NOMO-1 (cell line): ENCODE measurements around the gene CCDC188.

ENCODE experiments used
- DNase-seq, 2 experiments: peaks; one replicate each; lab custom pipeline; 2025; ENCODE audit not compliant: unreplicated experiment in 2 of 2; lab: John Stamatoyannopoulos, UW

The CCDC188 gene

GRCh38 chr22:20150381-20151275, at the start of gene CCDC188:
Gene CCDC188 (minus strand): TSS chr22:20151055. CDS start chr22:20150986, 69 bp downstream.
- no peak for DNase-seq

- DNase-seq, result no peak
These were observed 49.1 kb upstream of the CCDC188 start for GRCh38 chr22:20199906-20200305.

GRCh38 chr22:20199413-20199842, 48.6 kb upstream of the CCDC188 start:
- DNase-seq, result no peak

GRCh38 chr22:20198557-20199319, 47.9 kb upstream of the CCDC188 start:
- DNase-seq, result no peak

- no peak for DNase-seq
These were observed 46.7 kb upstream of the CCDC188 start for GRCh38 chr22:20197407-20198030.

GRCh38 chr22:20196094-20196842, 45.4 kb upstream of the CCDC188 start:
- no peak for DNase-seq

GRCh38 chr22:20194681-20195593, 44.1 kb upstream of the CCDC188 start:
- no peak for DNase-seq

- no peak for DNase-seq
These were observed 43.1 kb upstream of the CCDC188 start for GRCh38 chr22:20193761-20194494.

- no peak for DNase-seq
These were observed 42.3 kb upstream of the CCDC188 start for GRCh38 chr22:20192972-20193760.

GRCh38 chr22:20192293-20192971, 41.6 kb upstream of the CCDC188 start:
- DNase-seq, result no peak

- no peak for DNase-seq
These were observed 40.9 kb upstream of the CCDC188 start for GRCh38 chr22:20191803-20192202.

GRCh38 chr22:20191000-20191515, 40.2 kb upstream of the CCDC188 start:
- DNase-seq, result no peak

- no peak for DNase-seq
These were observed 37.7 kb upstream of the CCDC188 start for GRCh38 chr22:20188567-20188877.

GRCh38 chr22:20187777-20188566, 37.1 kb upstream of the CCDC188 start:
- DNase-seq, result no peak

- no peak for DNase-seq
These were observed 36.2 kb upstream of the CCDC188 start for GRCh38 chr22:20186871-20187546.

- DNase-seq, result no peak
These were observed 35.5 kb upstream of the CCDC188 start for GRCh38 chr22:20186183-20186870.
